HG03103 (cell line): Measurements from ENCODE around the gene UNC5A.

Experiments used
- ATAC-seq: cut with Tn5 transposase; IDR thresholded peaks from one replicate; pipeline ENCODE4 v1.9.1; 2021; ENCODE audit warnings: low read depth; ENCODE audit not compliant: unreplicated experiment

The UNC5A gene

GRCh38 chr5:176818391-176819098 is 8.2 kb downstream of the UNC5A start:
- no peak for ATAC-seq

GRCh38 chr5:176819476-176819875 is 9.1 kb downstream of the UNC5A start:
- ATAC-seq, result no peak

DNA sequence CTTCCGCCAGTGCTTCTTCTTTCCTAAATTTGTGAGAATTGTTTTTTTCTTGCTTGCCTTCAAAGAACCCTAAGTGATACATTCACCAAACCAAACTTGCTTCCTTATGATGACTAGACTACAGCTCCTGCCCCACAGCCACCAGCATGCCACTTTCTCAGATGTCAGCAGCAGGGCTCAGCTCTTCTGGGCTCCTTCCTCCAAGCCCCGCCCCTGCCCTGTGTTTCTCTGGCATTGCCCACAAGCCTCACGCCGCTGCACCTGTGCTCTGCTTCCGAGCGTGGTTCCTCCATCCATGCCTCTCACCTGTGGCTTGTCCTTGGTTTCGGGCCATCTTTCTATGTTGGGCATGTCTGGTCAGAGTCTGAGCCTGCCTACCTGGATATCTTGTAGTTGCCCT is 10.6 kb downstream of the UNC5A start:
- no peak for ATAC-seq

- ATAC-seq, result no peak
These were observed 11.1 kb downstream of the UNC5A start for GRCh38 chr5:176821441-176821840.

GRCh38 chr5:176822041-176822792 is 11.9 kb downstream of the UNC5A start:
- ATAC-seq, result no peak

DNA sequence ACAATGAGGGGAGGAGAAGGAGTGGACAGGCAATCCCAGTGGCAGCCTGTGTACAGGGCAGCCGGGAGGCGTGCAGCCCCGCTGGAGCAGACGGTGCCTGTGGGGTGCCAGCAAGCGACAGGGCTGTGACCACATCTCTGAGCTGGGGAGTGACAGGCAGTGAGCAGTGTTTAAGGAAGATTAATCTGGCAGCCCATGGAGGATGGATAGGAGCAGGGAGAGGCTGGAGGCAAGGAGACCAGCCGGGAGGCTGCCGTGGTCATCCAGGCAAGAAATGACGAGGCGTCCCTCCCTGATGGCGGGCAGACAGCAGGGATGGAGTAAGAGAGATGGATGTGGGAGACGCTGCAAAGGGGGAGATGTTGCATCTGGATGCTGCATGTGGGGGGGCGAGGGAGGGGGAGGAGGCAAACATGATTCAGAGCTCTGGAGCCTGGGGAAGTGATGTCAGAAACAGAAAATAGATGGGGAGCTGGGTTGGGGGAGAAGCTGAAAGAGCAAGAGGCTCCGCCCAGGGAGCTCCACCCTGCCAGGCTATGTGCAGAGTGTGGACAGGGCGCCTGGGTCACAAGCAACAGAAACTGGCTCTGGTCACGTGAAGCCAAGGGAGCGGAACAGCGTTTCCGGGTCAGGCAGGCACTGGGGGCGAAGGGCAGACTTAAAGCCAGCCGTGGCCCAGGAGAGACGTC is 12.6 kb downstream of the UNC5A start:
- ATAC-seq, result no peak

DNA sequence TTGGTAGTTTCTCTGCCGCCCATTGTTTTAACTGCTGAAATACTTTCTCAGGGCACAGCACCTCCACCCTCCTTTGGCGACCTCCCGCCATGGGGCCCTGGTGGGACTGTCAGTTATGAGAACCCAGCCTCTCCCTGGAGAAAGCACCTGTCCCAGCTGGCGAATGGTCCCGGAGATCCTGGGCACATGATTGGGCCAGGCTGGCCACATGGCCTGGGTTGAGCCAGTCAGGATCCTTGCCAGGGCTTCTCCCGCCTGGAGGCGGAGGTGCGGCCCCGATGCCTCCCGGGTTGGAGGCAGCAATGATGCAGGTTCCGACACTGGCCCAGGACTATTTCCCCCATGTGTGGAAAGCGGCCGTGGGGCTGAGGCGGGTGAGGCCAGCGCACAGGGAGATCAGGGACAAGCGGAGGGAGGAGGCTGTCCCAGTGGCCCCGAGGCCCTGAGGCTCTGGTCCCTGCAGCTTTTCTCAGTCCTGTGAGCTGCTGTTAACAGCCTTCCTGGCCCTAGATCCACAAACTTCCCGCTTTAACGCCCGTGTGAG is 13.6 kb downstream of the UNC5A start:
- ATAC-seq, result no peak

GRCh38 chr5:176824604-176825003 is 14.2 kb downstream of the UNC5A start:
- no peak for ATAC-seq

DNA sequence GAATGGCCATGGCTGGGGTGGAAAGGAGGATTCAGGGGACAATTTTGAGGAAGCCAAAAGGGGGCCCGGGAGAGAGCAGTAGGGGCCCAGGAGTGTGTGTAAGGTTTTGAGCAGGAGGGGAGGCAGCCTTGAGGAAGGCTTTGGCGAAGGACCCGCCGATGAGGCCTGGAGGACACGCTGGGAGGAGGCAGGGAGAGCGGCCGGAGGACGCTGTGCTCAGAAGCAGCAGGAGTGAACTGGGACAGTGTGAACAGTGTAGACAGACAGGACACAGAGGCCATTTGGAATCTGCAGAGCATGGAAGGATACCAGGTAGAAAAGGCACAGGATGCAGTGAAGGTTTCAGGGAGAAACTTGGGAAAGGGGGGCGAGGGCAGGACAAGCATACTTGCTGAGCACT is 14.9 kb downstream of the UNC5A start:
- ATAC-seq, result no peak

GRCh38 chr5:176825957-176826356 is 15.6 kb downstream of the UNC5A start:
- ATAC-seq, result no peak

DNA sequence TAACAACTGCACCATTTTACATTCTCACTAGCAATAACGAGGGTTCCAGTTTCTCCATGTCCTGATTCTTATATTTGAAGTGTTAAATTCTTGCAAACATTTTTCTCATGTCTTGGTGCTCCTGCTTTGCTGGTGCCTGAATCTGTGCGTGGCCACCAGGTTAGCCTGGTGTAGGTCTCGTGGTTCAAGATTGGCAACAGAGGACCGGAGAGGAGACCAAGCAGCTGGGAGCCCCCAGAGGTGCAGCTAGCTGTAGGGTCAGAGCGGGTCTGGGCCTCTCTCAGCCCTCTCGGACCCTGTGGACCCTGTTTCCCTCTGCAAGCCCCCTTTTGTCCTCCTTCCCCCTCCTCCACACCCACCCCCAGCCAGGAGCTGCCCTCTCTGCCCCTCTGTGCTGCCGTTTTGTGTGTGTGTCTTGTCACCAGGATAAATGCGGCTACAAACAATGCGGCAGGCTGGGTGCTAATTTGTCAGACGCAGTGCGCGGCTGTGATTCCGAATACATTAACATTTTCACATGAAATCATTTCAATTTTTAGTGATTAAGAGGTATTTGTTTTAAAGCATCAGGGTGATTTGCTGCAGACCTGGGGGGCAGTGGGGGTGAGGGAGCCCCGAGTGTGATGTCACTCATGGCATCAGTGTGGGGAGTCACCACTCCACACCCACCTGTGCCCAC is 17.5 kb downstream of the UNC5A start:
- no peak for ATAC-seq

DNA sequence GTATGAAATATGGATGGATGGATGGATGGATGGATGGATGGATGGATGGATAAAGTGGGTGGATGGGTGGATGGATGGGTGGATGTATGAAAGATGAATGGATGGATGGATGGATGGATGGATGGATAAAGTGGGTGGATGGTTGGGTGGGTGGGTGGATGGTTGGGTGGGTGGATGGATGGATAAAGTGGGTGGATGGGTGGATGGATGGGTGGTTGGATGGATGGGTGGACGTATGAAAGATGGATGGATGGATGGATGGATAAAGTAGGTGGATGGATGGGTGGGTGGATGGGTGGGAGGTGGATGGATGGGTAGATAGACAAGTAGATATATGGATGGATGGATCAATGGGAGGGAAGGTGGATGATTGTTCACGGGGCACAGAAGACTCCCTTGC is 19.0 kb downstream of the UNC5A start:
- no peak for ATAC-seq

DNA sequence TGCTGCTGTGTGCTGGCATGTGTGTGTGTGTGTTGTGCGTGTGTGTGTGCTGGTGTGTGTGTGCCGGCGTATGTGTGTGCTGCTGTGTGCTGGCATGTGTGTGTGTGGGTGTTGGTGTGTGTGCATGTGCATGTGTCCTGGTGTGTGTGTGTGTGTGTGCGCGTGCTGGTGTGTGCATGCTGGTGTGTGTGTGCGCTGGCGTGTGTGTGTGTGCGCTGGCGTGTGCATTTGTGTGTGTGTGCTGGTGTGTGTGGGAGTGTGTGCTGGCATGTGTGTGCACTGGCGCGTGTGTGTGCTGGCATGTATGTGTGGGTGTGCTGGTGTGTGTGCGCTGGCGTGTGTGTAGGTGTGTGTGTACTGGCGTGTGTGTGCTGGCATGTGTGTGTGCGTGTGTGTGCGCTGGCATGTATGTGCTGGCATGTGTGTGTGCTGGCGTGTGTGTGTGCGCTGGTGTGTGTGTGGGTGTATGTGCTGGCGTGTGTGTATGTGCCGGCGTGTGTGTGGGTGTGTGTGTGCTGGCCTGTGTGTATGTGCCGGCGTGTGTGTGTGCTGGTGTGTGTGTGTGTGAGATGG is 20.1 kb downstream of the UNC5A start:
- ATAC-seq, result no peak

- no peak for ATAC-seq
These were observed 20.6 kb downstream of the UNC5A start for GRCh38 chr5:176830995-176831423.

DNA sequence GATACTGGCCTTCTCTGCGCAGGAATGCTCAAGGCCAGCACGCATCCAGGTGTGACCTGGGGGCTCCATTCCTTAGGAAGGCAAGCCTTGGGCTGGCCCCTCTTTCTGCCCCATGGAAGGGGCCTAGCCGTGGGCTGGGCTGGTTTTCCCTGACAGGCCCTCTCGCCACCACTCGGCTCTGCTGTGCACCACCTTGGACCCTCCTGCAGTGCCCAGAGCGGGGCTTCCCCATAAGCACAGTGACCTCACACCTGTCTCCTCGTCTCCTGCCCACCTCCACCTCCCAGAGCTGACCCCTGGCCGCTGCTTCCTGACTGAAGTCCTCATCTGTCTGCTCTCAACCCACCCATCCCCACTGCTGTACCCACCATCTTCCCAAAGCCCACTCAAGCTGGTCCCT is 21.1 kb downstream of the UNC5A start:
- ATAC-seq, result no peak

- no peak for ATAC-seq
These were observed 21.8 kb downstream of the UNC5A start for GRCh38 chr5:176832162-176832561.

DNA sequence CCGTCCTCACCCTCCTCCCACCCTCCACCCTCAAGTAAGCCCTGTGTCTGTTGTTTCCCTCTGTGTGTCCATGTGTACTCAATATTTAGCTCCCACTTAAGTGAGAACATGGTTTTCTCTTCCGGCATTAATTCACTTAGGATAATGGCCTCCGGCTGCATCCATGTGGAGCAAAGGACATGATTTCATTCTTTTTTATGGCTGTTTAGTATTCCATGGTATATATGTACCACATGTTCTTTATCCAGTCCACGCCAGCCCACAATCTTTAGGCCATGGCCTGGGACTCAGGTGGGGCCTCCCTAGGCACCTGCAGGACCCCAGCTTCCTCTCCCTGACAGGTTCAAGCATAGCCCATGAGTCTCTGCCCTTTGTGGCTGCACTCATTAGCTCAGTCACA is 22.9 kb downstream of the UNC5A start:
- ATAC-seq, result no peak

- no peak for ATAC-seq
These were observed 25.6 kb downstream of the UNC5A start for GRCh38 chr5:176835918-176836317.

DNA sequence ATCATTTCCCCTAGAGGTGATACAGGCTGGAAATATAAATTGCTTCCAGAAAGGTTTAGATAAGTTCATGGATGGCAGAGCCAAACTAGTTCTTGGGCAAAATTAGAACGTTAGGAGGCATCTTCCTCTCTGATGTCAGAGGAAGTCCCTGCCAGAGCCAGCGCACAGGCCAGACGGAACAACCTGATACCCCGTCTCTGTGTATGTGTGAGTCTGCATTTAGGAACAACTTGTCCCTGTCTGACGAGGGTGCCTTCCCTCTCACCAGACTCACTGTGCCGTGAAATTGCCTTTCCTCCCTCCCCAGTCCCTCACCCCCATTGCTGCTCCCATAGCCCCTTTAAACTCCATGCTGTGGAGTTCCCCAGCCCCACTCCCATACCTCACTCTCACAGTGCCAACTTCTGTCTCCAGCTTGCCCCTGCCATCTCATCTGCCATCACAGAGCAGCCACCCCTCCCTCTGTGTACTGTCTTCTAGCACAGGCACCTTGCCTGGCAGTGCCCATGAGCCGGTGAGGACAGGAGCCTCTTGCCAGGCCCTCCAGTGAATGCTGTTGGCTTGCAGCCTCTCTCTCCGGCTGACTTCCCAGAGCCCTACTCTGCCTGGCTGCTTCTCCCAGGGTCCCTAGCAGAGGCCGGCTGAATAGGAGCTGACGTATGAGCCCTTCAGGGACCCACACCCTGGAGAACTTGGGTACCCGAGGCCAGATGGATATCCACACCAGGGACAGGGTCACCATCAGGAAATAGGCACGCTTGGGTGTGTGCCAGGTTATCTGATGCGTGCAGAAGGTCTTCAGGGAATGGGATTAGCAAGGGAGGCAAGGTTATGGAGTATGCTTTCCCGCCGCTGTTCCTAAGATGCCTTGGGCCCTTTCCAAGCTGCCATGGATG is 26.7 kb downstream of the UNC5A start:
- ATAC-seq, result no peak
